WTC11 (cell line): ENCODE data around the gene RTKN. TPM values are rescaled to one million over a fixed set of nuclear protein-coding genes. Genes with fewer than 3 reads are reported as not detected.

Source experiments
- ATAC-seq: fragments of 200-7000 bp; cut with Tn5 transposase; 2 replicates; pipeline ENCODE4 v1.10.0; 2021; ENCODE audit warnings: mild to moderate bottlenecking, moderate library complexity
- CTCF ChIA-PET: fragments of 300-600 bp; sonication (Branson Sonifier 250); formaldehyde crosslinking; loops from one replicate; lab custom pipeline; 2021; ENCODE audit warnings: antibody characterized with exemption; lab: Charles Lee
- POLR2A ChIA-PET: fragments of 350-600 bp; sonication (Branson Sonifier 250); formaldehyde crosslinking; loops from one replicate; lab custom pipeline; 2021; ENCODE audit warnings: antibody characterized with exemption; lab: Charles Lee
- DNase-seq: peaks from one replicate; pipeline ENCODE4 v3.0.0; 2021; ENCODE audit warnings: low spot score
- H3K27ac Mint-ChIP-seq: 2 replicates; pipeline ENCODE4 v1.8.0; 2021; ENCODE audit warnings: mixed read lengths
- H3K27me3 Mint-ChIP-seq: 2 replicates; pipeline ENCODE4 v1.8.0; 2021; ENCODE audit warnings: low read depth, mild to moderate bottlenecking, moderate library complexity, mixed read lengths
- H3K36me3 Mint-ChIP-seq: 2 replicates; pipeline ENCODE4 v1.8.0; 2021; ENCODE audit warnings: mixed read lengths
- H3K4me1 Mint-ChIP-seq: 2 replicates; pipeline ENCODE4 v1.8.0; 2022; ENCODE audit warnings: mixed read lengths
- H3K4me3 Mint-ChIP-seq: 2 replicates; pipeline ENCODE4 v1.8.0; 2021; ENCODE audit warnings: mild to moderate bottlenecking, moderate library complexity, mixed read lengths
- H3K9me3 Mint-ChIP-seq: 2 replicates; pipeline ENCODE4 v1.8.0; 2021; ENCODE audit warnings: mixed read lengths
- ARID4B ChIP-seq: sonication (generic); formaldehyde crosslinking; IDR thresholded peaks from 2 replicates; pipeline ENCODE4 v1.8.0; 2023; ENCODE audit warnings: missing genetic modification reagents, mild to moderate bottlenecking, borderline replicate concordance
- ELF4 ChIP-seq: sonication (generic); formaldehyde crosslinking; IDR thresholded peaks from 2 replicates; pipeline ENCODE4 v1.8.1; 2022; ENCODE audit warnings: low read depth, mild to moderate bottlenecking, moderate library complexity, missing genetic modification reagents
- ETV6 ChIP-seq: sonication (generic); formaldehyde crosslinking; IDR thresholded peaks from 2 replicates; pipeline ENCODE4 v1.8.1; 2022; ENCODE audit warnings: mild to moderate bottlenecking, missing genetic modification reagents
- FOXP1 ChIP-seq: sonication (generic); formaldehyde crosslinking; IDR thresholded peaks from 2 replicates; pipeline ENCODE4 v1.8.0; 2022; ENCODE audit warnings: missing genetic modification reagents, mild to moderate bottlenecking, moderate library complexity, borderline replicate concordance
- HMGXB4 ChIP-seq: sonication (generic); formaldehyde crosslinking; IDR thresholded peaks from 2 replicates; pipeline ENCODE4 v1.8.1; 2023; ENCODE audit warnings: mild to moderate bottlenecking, moderate library complexity, missing genetic modification reagents
- IRF1 ChIP-seq: sonication (generic); formaldehyde crosslinking; IDR thresholded peaks from 2 replicates; pipeline ENCODE4 v1.8.0; 2023; ENCODE audit warnings: missing genetic modification reagents
- IRF2 ChIP-seq: sonication (generic); formaldehyde crosslinking; IDR thresholded peaks from 2 replicates; pipeline ENCODE4 v1.8.0; 2022; ENCODE audit warnings: low read depth, missing genetic modification reagents, borderline replicate concordance
- NFE2L1 ChIP-seq: sonication (generic); formaldehyde crosslinking; IDR thresholded peaks from 2 replicates; pipeline ENCODE4 v1.8.1; 2023; ENCODE audit warnings: missing genetic modification reagents
- TEAD1 ChIP-seq: sonication (generic); formaldehyde crosslinking; IDR thresholded peaks from 2 replicates; pipeline ENCODE4 v1.8.0; 2022; ENCODE audit warnings: mild to moderate bottlenecking, missing genetic modification reagents
- TEAD4 ChIP-seq: sonication (generic); formaldehyde crosslinking; IDR thresholded peaks from 2 replicates; pipeline ENCODE4 v1.8.0; 2022; ENCODE audit warnings: mild to moderate bottlenecking, missing genetic modification reagents
- TP53 ChIP-seq: sonication (generic); formaldehyde crosslinking; IDR thresholded peaks from 2 replicates; pipeline ENCODE4 v1.8.1; 2023; ENCODE audit warnings: mild to moderate bottlenecking, missing genetic modification reagents
- ZMAT4 ChIP-seq: fragments of 250-450 bp; sonication (Bioruptor Pico); IDR thresholded peaks from 2 replicates; pipeline ENCODE4 v1.9.0; 2021; ENCODE audit warnings: mild to moderate bottlenecking
- ZNF121 ChIP-seq: sonication (generic); formaldehyde crosslinking; IDR thresholded peaks from 2 replicates; pipeline ENCODE4 v1.8.0; 2023; ENCODE audit warnings: missing genetic modification reagents
- ZNF281 ChIP-seq: sonication (generic); formaldehyde crosslinking; IDR thresholded peaks from 2 replicates; pipeline ENCODE4 v1.8.0; 2023; ENCODE audit warnings: mild to moderate bottlenecking, missing genetic modification reagents
- total RNA-seq: library from RNA; stranded (reverse); gene quantifications from 3 replicates; pipeline ENCODE4 v1.2.3, GENCODE V29; 2021
- TF ChIP-seq, protein P1 (sequence below): sonication (generic); formaldehyde crosslinking; IDR thresholded peaks from 2 replicates; pipeline ENCODE4 v1.8.1; 2023; ENCODE audit warnings: mild to moderate bottlenecking, missing genetic modification reagents
- TF ChIP-seq, protein P2 (sequence below): sonication (generic); formaldehyde crosslinking; IDR thresholded peaks from 2 replicates; pipeline ENCODE4 v1.8.0; 2022; ENCODE audit warnings: mild to moderate bottlenecking, missing genetic modification reagents
- TF ChIP-seq, protein P3 (sequence below): sonication (generic); formaldehyde crosslinking; IDR thresholded peaks from 2 replicates; pipeline ENCODE4 v1.8.0; 2022; ENCODE audit warnings: mild to moderate bottlenecking, missing genetic modification reagents

RTKN gene
- total RNA-seq, 1 experiment from 2014 or later, result 80.1 TPM

DNA sequence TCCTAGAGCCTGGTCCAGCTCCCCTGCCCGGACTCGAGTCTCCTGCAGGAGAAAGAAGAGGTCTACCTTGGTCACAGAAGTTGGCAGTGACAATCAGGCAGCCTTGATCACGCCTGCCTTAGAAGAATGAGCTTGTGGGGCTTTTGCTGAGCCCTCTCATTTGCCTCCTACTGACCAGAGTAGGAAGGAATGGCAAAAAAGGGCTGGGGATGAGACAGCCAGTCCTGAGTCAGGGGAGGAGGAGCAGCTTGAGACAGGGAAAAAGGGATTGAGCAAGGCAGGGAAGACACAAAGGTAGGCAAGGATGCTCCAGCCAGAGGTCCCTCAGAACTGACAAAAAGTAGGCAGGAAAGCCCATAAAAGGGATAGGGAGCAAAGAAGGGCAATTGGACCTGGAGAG lies 14.2 kb downstream of the RTKN start (continued):
- no peak for TF ChIP-seq IRF2 (CRISPR knock-in tag)

DNA sequence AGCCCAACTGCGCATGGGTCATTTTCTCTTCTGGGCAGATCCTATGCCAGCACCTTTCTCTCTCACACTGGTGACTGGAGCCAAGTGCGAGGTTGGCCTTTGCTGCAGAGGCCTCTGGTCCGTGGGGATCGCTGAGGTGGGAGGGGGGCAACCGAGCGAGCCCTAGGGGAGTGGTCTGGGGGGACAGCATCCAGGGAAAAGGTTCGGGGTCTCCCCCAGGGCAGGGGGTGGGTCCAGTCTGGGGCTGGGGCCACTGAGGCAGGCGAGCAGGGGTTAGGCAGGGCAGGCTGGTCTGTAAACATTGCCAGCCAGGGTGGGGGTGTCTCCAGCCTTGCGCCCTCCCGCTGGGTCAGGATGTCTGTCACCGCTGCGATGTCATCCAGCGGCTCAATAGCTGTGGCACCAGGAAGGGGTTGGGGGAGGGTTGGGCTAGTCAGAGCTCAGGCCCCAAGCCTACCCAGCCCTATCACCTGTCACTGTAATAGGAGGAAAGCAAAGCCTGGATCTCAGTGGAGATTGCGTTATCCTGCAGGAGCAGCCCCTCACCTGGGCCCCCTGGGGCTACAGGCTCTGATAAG lies 15.5 kb downstream of the RTKN start:
- Mint-ChIP-seq H3K27ac (no peak overlapping the region), H3K4me1 (peaks cover 11% of the 10 kb centered on the region), H3K36me3 (peaks cover 56% of the 10 kb centered on the region), H3K4me3 (no peak overlapping the region), H3K27me3 (peaks cover 21% of the 10 kb centered on the region), H3K9me3 (no peaks in the 10 kb centered on the region)
- POLR2A ChIA-PET, result interaction anchor here (1.0 kb wide), 1 partner anchor 14 kb away, joined by 3 read pairs; no protein-coding TSS in a partner anchor
- TF ChIP-seq ZMAT4 (CRISPR knock-in tag), result no peak
- TF ChIP-seq, protein P1, sequence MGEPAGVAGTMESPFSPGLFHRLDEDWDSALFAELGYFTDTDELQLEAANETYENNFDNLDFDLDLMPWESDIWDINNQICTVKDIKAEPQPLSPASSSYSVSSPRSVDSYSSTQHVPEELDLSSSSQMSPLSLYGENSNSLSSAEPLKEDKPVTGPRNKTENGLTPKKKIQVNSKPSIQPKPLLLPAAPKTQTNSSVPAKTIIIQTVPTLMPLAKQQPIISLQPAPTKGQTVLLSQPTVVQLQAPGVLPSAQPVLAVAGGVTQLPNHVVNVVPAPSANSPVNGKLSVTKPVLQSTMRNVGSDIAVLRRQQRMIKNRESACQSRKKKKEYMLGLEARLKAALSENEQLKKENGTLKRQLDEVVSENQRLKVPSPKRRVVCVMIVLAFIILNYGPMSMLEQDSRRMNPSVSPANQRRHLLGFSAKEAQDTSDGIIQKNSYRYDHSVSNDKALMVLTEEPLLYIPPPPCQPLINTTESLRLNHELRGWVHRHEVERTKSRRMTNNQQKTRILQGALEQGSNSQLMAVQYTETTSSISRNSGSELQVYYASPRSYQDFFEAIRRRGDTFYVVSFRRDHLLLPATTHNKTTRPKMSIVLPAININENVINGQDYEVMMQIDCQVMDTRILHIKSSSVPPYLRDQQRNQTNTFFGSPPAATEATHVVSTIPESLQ (CRISPR knock-in tag), result no peak
- TF ChIP-seq, protein P2, sequence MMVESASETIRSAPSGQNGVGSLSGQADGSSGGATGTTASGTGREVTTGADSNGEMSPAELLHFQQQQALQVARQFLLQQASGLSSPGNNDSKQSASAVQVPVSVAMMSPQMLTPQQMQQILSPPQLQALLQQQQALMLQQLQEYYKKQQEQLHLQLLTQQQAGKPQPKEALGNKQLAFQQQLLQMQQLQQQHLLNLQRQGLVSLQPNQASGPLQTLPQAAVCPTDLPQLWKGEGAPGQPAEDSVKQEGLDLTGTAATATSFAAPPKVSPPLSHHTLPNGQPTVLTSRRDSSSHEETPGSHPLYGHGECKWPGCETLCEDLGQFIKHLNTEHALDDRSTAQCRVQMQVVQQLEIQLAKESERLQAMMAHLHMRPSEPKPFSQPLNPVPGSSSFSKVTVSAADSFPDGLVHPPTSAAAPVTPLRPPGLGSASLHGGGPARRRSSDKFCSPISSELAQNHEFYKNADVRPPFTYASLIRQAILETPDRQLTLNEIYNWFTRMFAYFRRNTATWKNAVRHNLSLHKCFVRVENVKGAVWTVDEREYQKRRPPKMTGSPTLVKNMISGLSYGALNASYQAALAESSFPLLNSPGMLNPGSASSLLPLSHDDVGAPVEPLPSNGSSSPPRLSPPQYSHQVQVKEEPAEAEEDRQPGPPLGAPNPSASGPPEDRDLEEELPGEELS (CRISPR knock-in tag), result no peak
- TF ChIP-seq TEAD4 (CRISPR knock-in tag), result no peak
- TF ChIP-seq FOXP1 (CRISPR knock-in tag), result no peak
- no peak for TF ChIP-seq ZNF281 (CRISPR knock-in tag)
- TF ChIP-seq NFE2L1, result no peak
- TF ChIP-seq TP53 (CRISPR knock-in tag), result no peak
- TF ChIP-seq TEAD1 (CRISPR knock-in tag), result no peak
- no peak for TF ChIP-seq IRF1 (CRISPR knock-in tag)
- TF ChIP-seq ETV6 (CRISPR knock-in tag), result no peak
- CTCF ChIA-PET, result interaction anchor here (1.1 kb wide), 1 partner anchor 91 kb away, joined by 4 read pairs; no protein-coding TSS in a partner anchor
- no peak for ATAC-seq
- no peak for DNase-seq

DNA sequence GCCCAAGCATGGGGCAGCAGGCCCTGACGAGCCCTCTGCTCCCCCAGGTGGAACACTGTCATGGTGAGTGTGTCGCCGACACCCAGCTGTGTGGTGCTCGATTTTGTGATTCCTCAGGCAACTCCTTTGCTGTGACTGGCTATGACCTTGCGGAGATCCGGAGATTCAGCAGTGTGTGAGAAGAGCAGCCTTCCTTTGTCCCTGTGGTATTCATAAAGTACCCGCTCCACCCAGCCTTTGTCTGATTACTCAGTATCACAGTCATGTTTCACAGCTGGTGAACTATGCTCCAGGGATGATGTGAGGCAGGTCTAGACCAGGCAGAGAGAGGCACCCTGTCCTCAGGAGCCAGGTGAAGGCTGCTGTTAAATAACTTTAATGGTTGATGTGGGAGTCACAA lies 16.2 kb downstream of the RTKN start:
- ATAC-seq (no peak), DNase-seq (no peak)
- H3K27me3 Mint-ChIP-seq, result peaks cover 28% of the 10 kb centered on the region
- H3K9me3 Mint-ChIP-seq, result no peaks in the 10 kb centered on the region
- ChIA-PET POLR2A (no interaction called here), CTCF (interaction anchor here (0.9 kb wide), 1 partner anchor 91 kb away, joined by 3 read pairs; no protein-coding TSS in a partner anchor)
- peak overlapping the region; percentile 69 for H3K27ac Mint-ChIP-seq
- no peak overlapping the region for H3K4me3 Mint-ChIP-seq
- H3K36me3 Mint-ChIP-seq, result peaks cover 53% of the 10 kb centered on the region
- peaks cover 14% of the 10 kb centered on the region for H3K4me1 Mint-ChIP-seq
- TF ChIP-seq, protein P3, sequence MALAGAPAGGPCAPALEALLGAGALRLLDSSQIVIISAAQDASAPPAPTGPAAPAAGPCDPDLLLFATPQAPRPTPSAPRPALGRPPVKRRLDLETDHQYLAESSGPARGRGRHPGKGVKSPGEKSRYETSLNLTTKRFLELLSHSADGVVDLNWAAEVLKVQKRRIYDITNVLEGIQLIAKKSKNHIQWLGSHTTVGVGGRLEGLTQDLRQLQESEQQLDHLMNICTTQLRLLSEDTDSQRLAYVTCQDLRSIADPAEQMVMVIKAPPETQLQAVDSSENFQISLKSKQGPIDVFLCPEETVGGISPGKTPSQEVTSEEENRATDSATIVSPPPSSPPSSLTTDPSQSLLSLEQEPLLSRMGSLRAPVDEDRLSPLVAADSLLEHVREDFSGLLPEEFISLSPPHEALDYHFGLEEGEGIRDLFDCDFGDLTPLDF (CRISPR knock-in tag), result no peak
- TF ChIP-seq ARID4B (CRISPR knock-in tag) (no peak), ZNF121 (no peak), ELF4 (CRISPR knock-in tag) (no peak), HMGXB4 (CRISPR knock-in tag) (no peak)
